AG04449 (cell line): Measurements from ENCODE around the gene ZNF609.
A peak's percentile ranks its signal among the peaks of the same experiment; 100 is the strongest.

Experiments
- CTCF ChIA-PET: fragments of 350-600 bp; formaldehyde crosslinking; extraction: SDS; loops from one replicate; lab custom pipeline; 2021; ENCODE audit warnings: antibody characterized with exemption; lab: Yijun Ruan, JAX
- POLR2A ChIA-PET: fragments of 400-600, 350-600 bp; formaldehyde crosslinking; extraction: SDS; loops from one replicate; lab custom pipeline; 2020; ENCODE audit warnings: antibody characterized with exemption, inconsistent platforms; lab: Yijun Ruan, JAX
- DNase-seq: peaks from one replicate; pipeline ENCODE4 v3.0.0-alpha.2; 2010; ENCODE audit warnings: low read depth, low spot score
- H3K4me3 ChIP-seq: 2 replicates; pipeline ENCODE4 v1.5.1; 2011; ENCODE audit warnings: low read depth, mild to moderate bottlenecking, control low read depth, low read length
- CTCF ChIP-seq: IDR thresholded peaks from one replicate; pipeline ENCODE4 v1.5.1; 2011; ENCODE audit warnings: mild to moderate bottlenecking, moderate library complexity, low read length, control low read depth, inconsistent platforms; ENCODE audit not compliant: insufficient read depth; ENCODE audit errors: missing control alignments

ZNF609 gene

DNA sequence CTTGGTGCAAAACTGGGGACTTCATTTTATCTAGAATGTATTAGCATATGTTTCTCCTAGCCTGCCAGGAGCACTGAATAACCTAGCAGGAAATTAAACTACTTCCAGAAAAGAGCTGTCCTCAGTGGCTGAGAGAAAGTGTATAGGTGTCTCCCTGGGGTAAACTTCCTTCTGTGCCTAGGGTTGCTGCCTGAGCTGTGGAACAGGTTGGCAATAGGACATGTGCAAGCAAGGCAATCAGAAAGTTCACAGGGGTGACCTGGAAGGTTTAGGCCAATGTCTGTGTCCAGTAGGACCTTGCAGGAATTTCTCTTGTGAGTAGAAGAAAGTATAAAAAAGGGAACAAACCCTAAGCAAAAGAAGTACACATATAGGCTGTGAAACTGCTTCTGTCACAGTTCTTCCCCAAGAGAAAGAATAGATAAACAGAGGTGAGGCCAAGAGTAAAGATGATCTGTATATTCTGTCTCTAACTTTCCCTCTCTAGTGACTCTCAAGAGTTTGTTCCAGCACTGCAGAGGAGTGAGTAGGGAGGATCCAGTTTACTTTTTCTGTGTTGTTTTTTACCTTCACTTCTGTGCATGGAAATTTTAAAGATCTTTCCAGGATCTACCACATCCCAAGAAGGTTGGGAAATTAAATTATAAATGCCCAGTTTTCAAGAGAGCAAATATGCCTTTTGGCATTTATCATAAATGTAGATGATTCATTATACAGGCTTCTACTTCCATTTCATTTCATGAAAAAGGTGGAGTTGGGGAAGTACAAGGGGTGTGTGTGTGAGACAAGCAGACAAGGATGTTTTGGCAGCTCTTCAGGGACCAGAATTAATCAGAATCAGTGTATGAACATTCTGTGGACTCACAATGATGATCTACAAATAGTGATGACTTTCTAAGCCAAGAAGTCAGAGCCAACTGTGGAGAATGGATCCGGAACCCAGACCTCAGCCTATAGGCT, 159.8 kb downstream of the ZNF609 start:
- peak; percentile 33 for DNase-seq
- TF ChIP-seq CTCF: no peak
- ChIA-PET CTCF (interaction anchor here (1.5 kb wide), 1 partner anchor 51 kb away, joined by 3 read pairs; no protein-coding TSS in a partner anchor), POLR2A (no interaction called here)
- H3K4me3 ChIP-seq: no peak overlapping the region

DNA sequence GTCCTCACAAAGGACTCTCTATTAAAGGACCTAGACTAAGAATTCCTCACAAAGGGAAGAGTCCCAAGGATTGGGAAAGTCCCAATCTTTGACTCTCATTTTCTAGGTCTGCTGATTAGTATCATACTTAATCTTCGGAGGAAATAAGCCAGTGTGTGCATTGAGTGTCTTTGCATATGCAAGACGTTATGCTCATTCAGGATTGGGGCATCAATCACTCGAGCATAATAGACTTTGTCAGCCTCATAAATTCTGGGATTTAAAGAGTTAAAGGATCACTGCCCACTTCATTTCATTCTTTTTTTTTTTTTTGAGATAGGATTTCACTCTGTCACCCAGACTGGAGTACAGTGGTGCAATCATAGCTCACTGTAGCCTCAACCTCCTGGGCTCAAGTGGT, 160.7 kb downstream of the ZNF609 start:
- CTCF ChIA-PET: no interaction called here
- H3K4me3 ChIP-seq: no peak overlapping the region

GRCh38 chr15:64622410-64623260, 162.3 kb downstream of the ZNF609 start:
- TF ChIP-seq CTCF: no peak
- DNase-seq: no peak
- CTCF ChIA-PET: no interaction called here
- H3K4me3 ChIP-seq: no peak overlapping the region
- POLR2A ChIA-PET: no interaction called here

More for the DNA sequence above, 160.7 kb downstream of the ZNF609 start:
- DNase-seq: no peak
- no peak for TF ChIP-seq CTCF
- POLR2A ChIA-PET: no interaction called here

- H3K4me3 ChIP-seq: no peak overlapping the region
- ChIA-PET POLR2A (no interaction called here), CTCF (no interaction called here)
- no peak for TF ChIP-seq CTCF
- no peak for DNase-seq
Measured at GRCh38 chr15:64623347-64623996, 163.1 kb downstream of the ZNF609 start.

DNA sequence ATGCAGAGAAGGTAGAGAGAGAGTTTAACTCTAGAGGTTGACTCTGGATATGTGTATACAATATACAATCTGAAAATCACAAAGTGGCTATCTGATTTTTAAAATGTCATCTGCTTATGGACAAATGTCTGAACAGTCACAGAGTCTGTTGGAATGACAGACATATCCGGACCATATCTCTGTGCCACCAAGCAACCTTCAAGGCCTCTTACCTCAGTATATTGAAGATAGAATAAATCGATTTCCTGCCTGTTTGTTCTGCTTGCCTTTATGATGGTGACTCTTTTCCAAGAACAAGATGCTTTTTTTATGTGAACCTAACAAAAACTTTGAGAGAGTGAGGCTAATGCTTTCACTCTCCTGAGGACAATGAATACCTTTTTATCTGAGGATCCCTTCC, 163.9 kb downstream of the ZNF609 start:
- no peak overlapping the region for H3K4me3 ChIP-seq
- TF ChIP-seq CTCF: no peak
- ChIA-PET CTCF (no interaction called here), POLR2A (no interaction called here)
- no peak for DNase-seq
